Activated T-helper 9 cell treated with anti-CD3 and anti-CD28 coated beads, Interleukin-2, amount 50 U/mL, for 16 hours (primary cell): ENCODE results near the gene CFAP77.

Experiments used
- DNase-seq: peaks from one replicate; pipeline ENCODE4 v3.0.0-alpha.2; 2020; ENCODE audit warnings: low read depth

The CFAP77 gene

GRCh38 chr9:132456241-132456640 lies 46.2 kb downstream of the CFAP77 start:
- no peak for DNase-seq

- no peak for DNase-seq
Measured at GRCh38 chr9:132457504-132458236, 47.7 kb downstream of the CFAP77 start.

- no peak for DNase-seq
Measured at GRCh38 chr9:132458432-132458831, 48.4 kb downstream of the CFAP77 start.

- DNase-seq = no peak
Measured at GRCh38 chr9:132459661-132460060, 49.6 kb downstream of the CFAP77 start.

GRCh38 chr9:132460240-132460639 lies 50.2 kb downstream of the CFAP77 start:
- no peak for DNase-seq

- DNase-seq = no peak
Measured at GRCh38 chr9:132461281-132461896, 51.4 kb downstream of the CFAP77 start.

- no peak for DNase-seq
Measured at GRCh38 chr9:132461971-132462370, 52.0 kb downstream of the CFAP77 start.

- no peak for DNase-seq
Measured at GRCh38 chr9:132464547-132464946, 54.5 kb downstream of the CFAP77 start.

GRCh38 chr9:132465131-132465635 lies 55.2 kb downstream of the CFAP77 start:
- DNase-seq = no peak

GRCh38 chr9:132472199-132472598 lies 62.2 kb downstream of the CFAP77 start:
- DNase-seq = no peak

GRCh38 chr9:132472599-132472998 lies 62.6 kb downstream of the CFAP77 start:
- DNase-seq = no peak

GRCh38 chr9:132474253-132474652 lies 64.2 kb downstream of the CFAP77 start:
- DNase-seq = no peak

GRCh38 chr9:132478353-132479050 lies 68.5 kb downstream of the CFAP77 start:
- DNase-seq = no peak

- DNase-seq = no peak
Measured at GRCh38 chr9:132479733-132480132, 69.7 kb downstream of the CFAP77 start.

GRCh38 chr9:132481053-132481849 lies 71.2 kb downstream of the CFAP77 start:
- no peak for DNase-seq

GRCh38 chr9:132482196-132482813 lies 72.3 kb downstream of the CFAP77 start:
- DNase-seq = no peak

- no peak for DNase-seq
Measured at GRCh38 chr9:132485393-132485792, 75.4 kb downstream of the CFAP77 start.

GRCh38 chr9:132486706-132487350 lies 76.8 kb downstream of the CFAP77 start:
- DNase-seq = peak; percentile 25

- no peak for DNase-seq
Measured at GRCh38 chr9:132487351-132487791, 77.4 kb downstream of the CFAP77 start.

- no peak for DNase-seq
Measured at GRCh38 chr9:132487980-132488535, 78.0 kb downstream of the CFAP77 start.

GRCh38 chr9:132488626-132489025 lies 78.6 kb downstream of the CFAP77 start:
- no peak for DNase-seq
